Glutamatergic neuron (in vitro differentiated cells): ENCODE measurements around the gene PLXNA2. TPM values are rescaled to one million over a fixed set of nuclear protein-coding genes. Genes with fewer than 3 reads are reported as not detected.

Experiments used
- DNase-seq: peaks from one replicate; pipeline ENCODE4 v3.0.0; 2022
- H3K27ac Mint-ChIP-seq: one replicate; pipeline ENCODE4 v1.8.0; 2020; ENCODE audit warnings: mild to moderate bottlenecking, mixed read lengths, inconsistent platforms; ENCODE audit not compliant: unreplicated experiment
- H3K27me3 Mint-ChIP-seq: one replicate; pipeline ENCODE4 v1.8.0; 2020; ENCODE audit warnings: mild to moderate bottlenecking, moderate library complexity, mixed read lengths, inconsistent platforms; ENCODE audit not compliant: unreplicated experiment
- H3K36me3 Mint-ChIP-seq: one replicate; pipeline ENCODE4 v1.8.0; 2020; ENCODE audit warnings: mild to moderate bottlenecking, mixed read lengths, inconsistent platforms; ENCODE audit not compliant: unreplicated experiment
- H3K4me1 Mint-ChIP-seq: one replicate; pipeline ENCODE4 v1.8.0; 2020; ENCODE audit warnings: mild to moderate bottlenecking, low read depth, mixed read lengths, inconsistent platforms; ENCODE audit not compliant: unreplicated experiment
- H3K4me3 Mint-ChIP-seq: one replicate; pipeline ENCODE4 v1.8.0; 2020; ENCODE audit warnings: mild to moderate bottlenecking, mixed read lengths, inconsistent platforms; ENCODE audit not compliant: unreplicated experiment
- H3K9me3 Mint-ChIP-seq: one replicate; pipeline ENCODE4 v1.8.0; 2020; ENCODE audit warnings: mild to moderate bottlenecking, moderate library complexity, mixed read lengths, inconsistent platforms; ENCODE audit not compliant: unreplicated experiment
- CTCF ChIP-seq: fragments of 200-600 bp; sonication (generic); IDR thresholded peaks from one replicate; pipeline ENCODE4 v1.5.0; 2021; ENCODE audit not compliant: partially characterized antibody, unreplicated experiment
- total RNA-seq: library from RNA; stranded (reverse); fragmentation: NEBNext Ultra II Directional; extraction: Animal tissue kit (Norgen Biotek cat#: 25700); gene quantifications from one replicate; pipeline ENCODE4 v1.2.1, GENCODE V29; 2021; ENCODE audit not compliant: unreplicated experiment

The PLXNA2 gene
- total RNA-seq, 1 donor from 2014 or later = 66.0 TPM

DNA sequence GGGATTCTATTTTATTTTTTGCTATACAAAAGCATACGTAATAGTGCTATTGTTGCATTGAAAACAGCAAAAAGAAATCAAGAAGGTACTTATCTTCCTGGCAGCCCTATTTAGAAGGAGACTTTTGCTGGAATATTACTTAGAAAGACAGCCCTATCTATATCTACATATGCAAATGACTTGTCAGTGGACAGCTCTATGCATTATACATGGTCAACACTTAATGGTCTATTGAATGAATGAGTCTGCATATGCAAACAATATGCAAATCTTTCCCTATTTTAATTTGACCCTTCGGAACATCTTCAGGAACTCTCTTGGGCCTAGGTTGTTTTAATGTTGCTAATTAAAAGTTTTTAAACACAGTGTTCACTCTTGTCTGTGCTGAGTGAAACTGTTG, 110.8 kb downstream of the PLXNA2 start:
- H3K36me3 Mint-ChIP-seq = no peaks in the 10 kb centered on the region
- no peak overlapping the region for H3K4me3 Mint-ChIP-seq
- peaks cover 17% of the 10 kb centered on the region for H3K4me1 Mint-ChIP-seq
- no peak for DNase-seq
- no peak overlapping the region for H3K27ac Mint-ChIP-seq
- peaks cover 2% of the 10 kb centered on the region for H3K9me3 Mint-ChIP-seq
- peaks cover 3% of the 10 kb centered on the region for H3K27me3 Mint-ChIP-seq
- no peak for TF ChIP-seq CTCF

DNA sequence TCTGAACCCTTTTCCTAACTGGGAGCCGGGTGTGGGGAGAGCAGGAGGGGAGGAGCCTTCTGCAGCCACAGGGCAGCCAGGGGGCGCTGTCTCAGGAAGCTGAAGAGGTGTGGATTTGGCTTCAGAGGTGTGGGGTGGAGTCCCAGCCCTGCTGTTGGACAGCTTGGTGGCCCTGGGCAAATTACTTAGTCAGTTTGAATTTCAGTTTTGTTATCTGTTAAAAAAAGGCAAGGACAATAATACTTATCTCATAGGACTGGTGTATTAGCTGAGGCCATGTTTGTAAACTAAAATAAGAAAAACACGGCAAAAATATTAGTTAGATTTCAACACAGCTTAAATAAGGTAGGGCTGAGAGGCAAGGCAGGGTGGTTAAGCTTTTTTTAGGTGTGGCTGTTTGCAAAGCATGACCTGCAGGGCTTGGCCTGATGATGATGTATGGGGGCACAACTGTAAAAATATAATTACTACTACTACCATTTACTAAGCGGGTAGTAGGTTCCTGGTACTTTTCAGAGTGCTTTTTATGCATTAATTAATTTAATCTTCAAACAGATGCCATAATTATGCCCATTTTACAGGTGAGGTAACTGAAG, 111.8 kb downstream of the PLXNA2 start:
- Mint-ChIP-seq H3K4me3 (no peak overlapping the region), H3K27me3 (peaks cover 2% of the 10 kb centered on the region), H3K27ac (no peak overlapping the region), H3K36me3 (no peaks in the 10 kb centered on the region), H3K9me3 (peaks cover 6% of the 10 kb centered on the region), H3K4me1 (peaks cover 25% of the 10 kb centered on the region)
- DNase-seq = peak; percentile 89
- TF ChIP-seq CTCF = peak; percentile 86

DNA sequence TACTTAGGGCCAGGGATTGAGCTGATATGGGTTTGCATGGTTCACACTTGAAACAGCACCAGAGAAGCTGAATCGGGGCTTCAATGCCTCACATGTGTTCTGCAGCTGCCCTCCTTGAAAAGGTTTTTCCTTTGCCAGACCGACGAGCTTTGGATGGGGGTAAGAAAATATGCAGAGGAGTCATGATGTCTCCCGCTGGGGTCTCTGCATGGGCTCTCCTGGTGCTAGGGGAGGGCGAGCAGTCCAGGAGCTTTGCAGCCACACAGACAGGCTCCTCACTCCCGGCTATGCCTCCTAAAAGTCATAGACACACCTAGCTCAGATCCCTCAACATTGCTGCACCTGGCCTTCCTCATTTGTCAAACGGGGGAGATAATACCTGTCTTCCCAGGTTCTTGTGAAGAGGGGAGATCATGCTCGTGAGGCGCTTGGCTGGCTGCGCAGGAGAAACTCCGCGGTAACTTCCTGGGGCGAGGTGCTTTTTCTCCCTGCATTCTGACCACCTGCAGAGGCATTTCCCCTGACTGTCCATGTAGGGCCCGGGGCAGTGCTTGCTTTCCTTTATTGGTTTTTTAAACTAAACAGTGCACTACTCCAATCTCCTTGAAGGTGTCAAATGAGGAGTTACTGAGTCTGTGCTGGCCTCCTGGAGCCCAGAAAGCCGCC, 112.4 kb downstream of the PLXNA2 start:
- TF ChIP-seq CTCF = no peak
- no peak overlapping the region for H3K4me3 Mint-ChIP-seq
- H3K36me3 Mint-ChIP-seq = no peaks in the 10 kb centered on the region
- DNase-seq = no peak
- peaks cover 27% of the 10 kb centered on the region for H3K4me1 Mint-ChIP-seq
- no peak overlapping the region for H3K27ac Mint-ChIP-seq
- H3K9me3 Mint-ChIP-seq = peaks cover 6% of the 10 kb centered on the region
- peaks cover 2% of the 10 kb centered on the region for H3K27me3 Mint-ChIP-seq

DNA sequence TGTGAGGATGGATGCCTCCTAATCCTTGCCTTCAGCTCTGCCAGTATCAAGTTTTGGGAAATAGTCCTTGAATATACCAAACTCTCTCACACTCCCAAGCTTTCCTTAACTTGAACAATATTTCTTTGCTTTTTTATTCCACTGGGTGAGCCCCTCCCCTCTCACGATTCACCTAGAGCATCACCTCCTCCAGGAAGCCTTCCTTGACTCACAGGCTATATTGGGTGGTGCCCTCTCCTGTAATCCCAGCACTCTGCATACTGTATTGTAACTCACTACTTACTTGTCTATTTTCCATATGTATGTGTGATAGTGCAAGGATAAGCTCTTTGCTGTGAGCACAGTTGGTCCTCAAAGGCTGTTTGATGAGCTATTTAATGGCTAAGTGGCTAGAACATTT, 114.7 kb downstream of the PLXNA2 start:
- Mint-ChIP-seq H3K27ac (no peak overlapping the region), H3K4me3 (no peak overlapping the region), H3K4me1 (peaks cover 24% of the 10 kb centered on the region), H3K9me3 (peaks cover 8% of the 10 kb centered on the region), H3K36me3 (no peaks in the 10 kb centered on the region), H3K27me3 (no peaks in the 10 kb centered on the region)
- DNase-seq = no peak
- no peak for TF ChIP-seq CTCF

- Mint-ChIP-seq H3K4me1 (peaks cover 24% of the 10 kb centered on the region), H3K9me3 (peaks cover 8% of the 10 kb centered on the region), H3K4me3 (no peak overlapping the region), H3K36me3 (no peaks in the 10 kb centered on the region), H3K27me3 (no peaks in the 10 kb centered on the region), H3K27ac (no peak overlapping the region)
- DNase-seq = no peak
- TF ChIP-seq CTCF = no peak
Measured at GRCh38 chr1:208129060-208129459, 115.1 kb downstream of the PLXNA2 start.
